Activated effector memory CD4-positive, alpha-beta T cell treated with Interleukin-2 at 50 U/mL for 16 hours (primary cell): ENCODE results near the gene GAB2.
"Not testable (repeated sequence)": the region's sequence is repeated elsewhere in the genome, so short reads cannot be mapped to it uniquely, and the experiment has no call there.

ENCODE experiments used
- DNase-seq: peaks from one replicate; pipeline ENCODE4 v3.0.0-alpha.2; 2020

GAB2 gene

GRCh38 chr11:78417175-78417887, at the start of gene GAB2:
GAB2 (minus strand) TSS chr11:78417820; CDS start chr11:78417720, 100 bp downstream.
- DNase-seq: no peak

- DNase-seq: no peak
These were observed 49.8 kb upstream of the GAB2 start for GRCh38 chr11:78467370-78467769.

GRCh38 chr11:78465169-78465942, 47.7 kb upstream of the GAB2 start:
- DNase-seq: peak; percentile 21

- DNase-seq: not testable (repeated sequence)
These were observed 47.2 kb upstream of the GAB2 start for GRCh38 chr11:78464787-78465168.

GRCh38 chr11:78460471-78460870, 42.9 kb upstream of the GAB2 start:
- no peak for DNase-seq

GRCh38 chr11:78459738-78460137, 42.1 kb upstream of the GAB2 start:
- DNase-seq: no peak

GRCh38 chr11:78457448-78457847, 39.8 kb upstream of the GAB2 start:
- no peak for DNase-seq

GRCh38 chr11:78453140-78453935, 35.7 kb upstream of the GAB2 start:
- DNase-seq: no peak

- no peak for DNase-seq
These were observed 33.9 kb upstream of the GAB2 start for GRCh38 chr11:78451371-78452150.

- DNase-seq: no peak
These were observed 33.2 kb upstream of the GAB2 start for GRCh38 chr11:78450866-78451265.

- DNase-seq: no peak
These were observed 32.2 kb upstream of the GAB2 start for GRCh38 chr11:78449866-78450265.

GRCh38 chr11:78446210-78446609, 28.6 kb upstream of the GAB2 start:
- DNase-seq: no peak

GRCh38 chr11:78444726-78445125, 27.1 kb upstream of the GAB2 start:
- DNase-seq: no peak

- DNase-seq: no peak
These were observed 24.3 kb upstream of the GAB2 start for GRCh38 chr11:78441956-78442355.

GRCh38 chr11:78438298-78438975, 20.8 kb upstream of the GAB2 start:
- DNase-seq: no peak

GRCh38 chr11:78432956-78433355, 15.3 kb upstream of the GAB2 start:
- no peak for DNase-seq

- DNase-seq: no peak
These were observed 14.5 kb upstream of the GAB2 start for GRCh38 chr11:78432058-78432515.

- no peak for DNase-seq
These were observed 12.0 kb upstream of the GAB2 start for GRCh38 chr11:78429660-78430059.

GRCh38 chr11:78429209-78429608, 11.6 kb upstream of the GAB2 start:
- no peak for DNase-seq

GRCh38 chr11:78428773-78429172, 11.2 kb upstream of the GAB2 start:
- DNase-seq: no peak

- no peak for DNase-seq
These were observed 10.6 kb upstream of the GAB2 start for GRCh38 chr11:78428266-78428636.

- DNase-seq: no peak
These were observed 10.1 kb upstream of the GAB2 start for GRCh38 chr11:78427615-78428265.
